ENCODE measurements around the gene LIMS1.

DNA sequence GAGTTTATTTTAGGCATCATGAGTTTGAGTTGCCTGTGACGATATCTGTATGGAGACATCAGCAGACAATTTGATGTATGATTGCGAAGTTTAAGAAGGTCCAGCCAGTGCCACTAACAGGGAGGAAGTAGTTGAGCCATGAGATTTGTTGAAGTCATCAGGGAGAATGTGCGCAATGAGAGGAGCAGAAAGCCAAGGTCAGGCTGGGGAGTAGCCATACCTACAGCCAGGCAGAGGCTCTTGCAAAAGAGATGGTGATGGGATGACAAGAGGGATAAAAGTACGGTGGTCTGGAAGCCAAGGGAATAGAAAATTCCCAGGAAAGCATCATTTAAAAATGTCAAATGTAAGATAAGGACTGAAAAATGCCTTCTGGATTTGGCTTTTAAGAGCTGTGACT, 51.2 kb downstream of the LIMS1 start:
- no peak for TF ChIP-seq CTCF (IDR thresholded peaks at IDR 0.05)
- no peak for TF ChIP-seq EZH2 (IDR thresholded peaks at IDR 0.05; ENCODE audit: borderline replicate concordance, insufficient read depth, low read depth, low read length, poor library complexity, severe bottlenecking)

Data from B cell (primary cell).